Smooth muscle cell (in vitro differentiated cells): Measurements from ENCODE around the gene TIAM1. TPM values are rescaled to one million over a fixed set of nuclear protein-coding genes. Genes with fewer than 3 reads are reported as not detected.

Source experiments
- DNase-seq: peaks from one replicate; lab custom pipeline; 2025; ENCODE audit not compliant: unreplicated experiment; lab: John Stamatoyannopoulos, UW
- H2AFZ ChIP-seq: fragments of 200-600 bp; sonication (generic); 2 replicates; pipeline ENCODE4 v1.6.0; 2016; ENCODE audit warnings: antibody characterized with exemption, low read depth, mild to moderate bottlenecking
- H3F3A ChIP-seq: fragments of 200-600 bp; sonication (generic); 2 replicates; pipeline ENCODE4 v1.6.0; 2017; ENCODE audit warnings: antibody characterized with exemption, low read depth
- H3K27ac ChIP-seq: fragments of 200-600 bp; sonication (generic); 2 replicates; pipeline ENCODE4 v1.5.1; 2016; ENCODE audit warnings: low read depth, mild to moderate bottlenecking
- H3K27me3 ChIP-seq: fragments of 200-600 bp; sonication (generic); 2 replicates; pipeline ENCODE4 v1.6.1; 2016; ENCODE audit warnings: low read depth, mild to moderate bottlenecking
- H3K36me3 ChIP-seq: fragments of 200-600 bp; sonication (generic); 2 replicates; pipeline ENCODE4 v1.5.1; 2016; ENCODE audit warnings: low read depth
- H3K4me1 ChIP-seq: fragments of 200-600 bp; sonication (generic); 2 replicates; pipeline ENCODE4 v1.5.1; 2016; ENCODE audit warnings: low read depth
- H3K4me2 ChIP-seq: fragments of 200-600 bp; sonication (generic); 2 replicates; pipeline ENCODE4 v1.6.0; 2016; ENCODE audit warnings: mild to moderate bottlenecking
- H3K4me3 ChIP-seq: fragments of 200-600 bp; sonication (generic); 2 replicates; pipeline ENCODE4 v1.5.1; 2016; ENCODE audit warnings: mild to moderate bottlenecking
- H3K79me2 ChIP-seq: fragments of 200-600 bp; sonication (generic); 2 replicates; pipeline ENCODE4 v1.6.0; 2016; ENCODE audit warnings: low read depth, mild to moderate bottlenecking
- H3K9ac ChIP-seq: fragments of 200-600 bp; sonication (generic); 2 replicates; pipeline ENCODE4 v1.6.0; 2016; ENCODE audit warnings: low read depth
- H3K9me3 ChIP-seq: fragments of 200-600 bp; sonication (generic); replicated peaks from 2 replicates; pipeline ENCODE4 v1.5.1; 2016; ENCODE audit warnings: low read depth
- H4K20me1 ChIP-seq: fragments of 200-600 bp; sonication (generic); 2 replicates; pipeline ENCODE4 v1.6.0; 2016; ENCODE audit warnings: low read depth
- CTCF ChIP-seq: fragments of 200-600 bp; sonication (generic); IDR thresholded peaks from 2 replicates; pipeline ENCODE4 v1.5.1; 2017; ENCODE audit warnings: borderline replicate concordance, mild to moderate bottlenecking, antibody characterized with exemption; ENCODE audit not compliant: insufficient read depth, poor library complexity, severe bottlenecking
- WGBS: methylation state at CpG from one replicate; pipeline ENCODE4 v1.1.7; 2016; ENCODE audit warnings: low lambda C conversion rate; 5-methylcytosine and 5-hydroxymethylcytosine counted together
- polyA plus RNA-seq: library from polyadenylated mRNA; unstranded; fragments of >200 nt; fragmentation: Nextera tagmentation; extraction: Ambion mirVana; gene quantifications from 2 replicates; pipeline ENCODE4 v1.2.1, GENCODE V29; 2016
- total RNA-seq: library from RNA; depleted of rRNA; stranded (reverse); fragments of >200 nt; gene quantifications from 2 replicates; pipeline ENCODE4 v1.2.3, GENCODE V29; 2014

TIAM1 gene
- total and polyA plus RNA-seq, 2 experiments from 2014 or later, result 3.2 to 12.9 TPM

DNA sequence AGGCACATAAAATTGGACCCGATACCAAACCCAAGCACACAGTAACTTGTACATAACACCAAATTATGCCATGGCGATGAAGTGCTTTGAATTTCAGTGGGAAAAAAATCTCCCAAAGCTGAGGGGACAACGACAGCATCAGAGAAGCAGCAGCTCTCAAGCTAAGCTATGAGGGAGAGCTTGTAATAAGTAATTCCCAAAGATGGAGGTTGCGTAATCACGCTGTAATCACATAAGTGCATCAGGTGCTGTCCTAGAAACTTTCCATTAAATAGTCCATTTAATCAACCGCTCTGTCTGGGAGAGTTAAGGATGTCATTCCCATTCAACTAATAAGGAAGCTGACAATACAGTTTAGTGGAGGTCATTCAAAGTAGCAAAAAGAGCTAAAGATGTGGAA, 268.2 kb downstream of the TIAM1 start:
- Histone ChIP-seq H3K4me2 (no peak overlapping the region), H4K20me1 (no peaks in the 10 kb centered on the region), H2AFZ (no peak overlapping the region), H3K9me3 (no peaks in the 10 kb centered on the region), H3K36me3 (no peaks in the 10 kb centered on the region), H3K9ac (no peak overlapping the region), H3K27me3 (no peaks in the 10 kb centered on the region), H3F3A (no peaks in the 10 kb centered on the region), H3K4me1 (no peaks in the 10 kb centered on the region), H3K27ac (no peak overlapping the region), H3K79me2 (no peaks in the 10 kb centered on the region), H3K4me3 (no peak overlapping the region)
- DNase-seq, result no peak
- no peak for TF ChIP-seq CTCF
- 94% methylated on average over 6 of the region's 6 CpGs for WGBS

DNA sequence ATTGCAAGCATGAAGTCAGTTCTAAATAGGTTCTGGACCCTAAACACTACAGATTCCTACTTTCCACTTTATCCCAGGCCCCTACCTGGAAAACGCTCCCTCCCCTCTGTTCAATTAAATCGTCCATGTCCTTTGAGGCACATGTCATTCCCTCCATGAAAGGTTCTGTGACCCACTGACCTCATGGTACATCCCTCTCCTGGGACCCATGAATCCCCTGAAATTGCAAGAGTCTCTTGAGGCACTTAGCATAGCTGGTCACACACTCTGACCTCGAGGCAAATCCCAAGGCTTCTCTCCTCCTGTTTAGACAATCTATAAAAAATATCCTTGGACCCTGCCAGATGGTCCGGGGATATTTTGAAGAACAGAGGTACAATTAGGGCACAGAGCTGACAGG, 271.5 kb downstream of the TIAM1 start:
- Histone ChIP-seq H3K79me2 (no peaks in the 10 kb centered on the region), H3K27me3 (no peaks in the 10 kb centered on the region), H3K4me1 (no peaks in the 10 kb centered on the region), H3K9ac (no peak overlapping the region), H3K4me2 (no peak overlapping the region), H3K4me3 (no peak overlapping the region), H3F3A (no peaks in the 10 kb centered on the region), H2AFZ (no peak overlapping the region), H3K27ac (no peak overlapping the region), H4K20me1 (no peaks in the 10 kb centered on the region), H3K36me3 (no peaks in the 10 kb centered on the region), H3K9me3 (no peaks in the 10 kb centered on the region)
- TF ChIP-seq CTCF, result no peak
- DNase-seq, result no peak
- WGBS, result 80% methylated on average over 4 of the region's 4 CpGs
